ENCODE data around the gene TLX1.
"Not testable (repeated sequence)": the region's sequence is repeated elsewhere in the genome, so short reads cannot be mapped to it uniquely, and the experiment has no call there.

TLX1 gene

DNA sequence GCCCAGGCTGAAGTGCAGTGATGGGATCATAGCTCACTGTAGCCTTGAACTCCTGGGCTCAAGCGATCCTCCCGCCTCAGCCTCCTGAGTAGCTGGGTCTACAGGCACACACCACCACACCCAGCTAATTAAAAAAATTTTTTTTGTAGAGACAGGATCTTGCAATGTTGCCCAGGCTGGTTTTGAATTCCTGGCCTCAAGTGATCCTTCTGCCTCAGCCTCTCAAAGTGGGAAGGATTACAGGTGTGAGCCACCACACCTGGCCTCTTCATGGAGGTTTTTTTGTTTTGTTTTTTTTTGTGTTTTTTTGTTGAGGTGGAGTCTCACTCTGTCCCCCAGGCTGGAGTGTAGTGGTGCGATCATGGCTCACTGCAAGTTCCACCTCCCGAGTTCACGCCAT lies 23.4 kb downstream of the TLX1 start:
- DNase-seq: not testable (repeated sequence)

- DNase-seq: no peak
Measured at GRCh38 chr10:101155896-101156295, 24.8 kb downstream of the TLX1 start.

DNA sequence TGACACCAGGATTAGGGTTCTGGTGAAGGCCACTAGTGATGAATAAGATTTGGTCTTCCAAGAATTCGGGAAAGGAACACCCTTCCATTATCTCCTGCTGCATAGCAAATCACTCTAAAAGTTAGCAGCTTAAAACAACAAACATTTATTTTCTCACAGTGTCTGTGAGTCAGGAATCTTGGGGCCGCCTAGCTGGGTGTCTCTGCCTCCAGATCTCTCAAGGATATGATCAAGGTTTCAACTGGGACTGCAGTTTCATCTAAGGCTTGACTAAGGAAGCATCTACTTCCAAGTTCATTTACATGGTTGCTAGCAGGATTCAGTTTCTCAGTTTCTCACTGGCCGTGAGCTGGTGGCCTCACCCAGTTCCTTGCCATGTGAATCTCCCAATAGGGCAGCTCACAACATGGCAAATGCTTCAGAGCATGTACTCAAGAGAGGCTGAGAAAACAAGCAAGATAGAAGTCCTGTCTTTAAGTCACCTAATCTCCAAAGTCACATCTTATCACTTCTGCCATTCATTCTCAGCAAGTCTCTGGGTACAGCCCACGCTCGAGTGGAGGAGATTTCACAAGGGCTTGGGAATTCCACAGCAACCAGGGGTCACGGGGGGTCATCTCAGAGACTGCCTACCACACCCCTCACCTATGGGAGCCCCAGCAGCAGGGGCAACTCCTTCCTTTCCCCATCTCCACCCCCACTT lies 26.8 kb downstream of the TLX1 start:
- DNase-seq: no peak

DNA sequence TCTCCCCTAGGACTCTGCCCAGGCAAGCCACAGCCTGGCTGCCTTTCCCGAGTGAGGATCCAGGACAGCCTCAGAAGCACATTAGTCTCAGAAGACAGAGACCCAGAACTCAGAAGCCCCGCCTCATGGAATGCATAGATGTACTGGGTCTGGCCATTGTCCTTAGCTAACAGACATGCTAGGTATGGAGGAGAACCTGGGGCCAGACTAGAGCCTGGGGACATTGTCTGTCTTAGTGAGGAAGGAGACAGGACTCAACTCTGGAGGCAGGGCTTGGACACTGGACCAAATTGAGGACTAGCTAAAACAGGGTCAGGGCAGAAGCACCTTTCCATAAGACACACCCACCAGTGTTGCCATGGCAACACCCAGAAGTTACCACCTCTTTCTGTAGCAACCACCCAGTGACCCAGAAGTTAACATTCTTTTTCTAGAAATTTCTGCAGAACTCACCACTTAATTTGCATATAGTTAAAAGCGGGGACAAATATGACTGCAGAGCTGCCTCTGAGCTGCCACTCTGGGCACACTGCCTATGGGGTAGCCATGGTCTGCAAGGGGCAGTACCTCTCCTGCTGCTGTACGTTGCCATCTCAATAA lies 27.5 kb downstream of the TLX1 start:
- DNase-seq: no peak

GRCh38 chr10:101161494-101162299 lies 30.6 kb downstream of the TLX1 start:
- peak; percentile 64 for DNase-seq

DNA sequence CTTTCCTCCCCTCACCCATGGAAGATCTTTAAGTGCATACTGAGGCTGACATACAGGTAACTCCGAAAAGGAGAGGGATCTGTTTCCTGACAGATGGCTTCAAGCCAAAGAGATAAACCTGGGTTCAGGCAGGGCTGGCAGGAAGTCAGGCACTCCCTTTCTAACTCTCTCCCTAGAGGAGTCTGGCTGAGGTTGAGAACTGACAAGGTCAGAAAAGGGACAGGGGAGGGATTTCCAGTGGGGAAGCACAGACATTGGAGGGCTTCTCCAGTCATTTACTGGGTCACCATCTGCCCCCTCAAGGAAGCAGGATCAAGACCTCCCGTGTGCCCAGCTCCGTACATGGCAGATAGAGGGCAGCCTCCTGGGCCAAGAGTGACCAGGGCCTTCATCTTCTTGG lies 31.6 kb downstream of the TLX1 start:
- DNase-seq: no peak

- DNase-seq: no peak
Measured at GRCh38 chr10:101164020-101164419, 32.9 kb downstream of the TLX1 start.

GRCh38 chr10:101165736-101166135 lies 34.6 kb downstream of the TLX1 start:
- no peak for DNase-seq

- no peak for DNase-seq
Measured at GRCh38 chr10:101166430-101166829, 35.3 kb downstream of the TLX1 start.

DNA sequence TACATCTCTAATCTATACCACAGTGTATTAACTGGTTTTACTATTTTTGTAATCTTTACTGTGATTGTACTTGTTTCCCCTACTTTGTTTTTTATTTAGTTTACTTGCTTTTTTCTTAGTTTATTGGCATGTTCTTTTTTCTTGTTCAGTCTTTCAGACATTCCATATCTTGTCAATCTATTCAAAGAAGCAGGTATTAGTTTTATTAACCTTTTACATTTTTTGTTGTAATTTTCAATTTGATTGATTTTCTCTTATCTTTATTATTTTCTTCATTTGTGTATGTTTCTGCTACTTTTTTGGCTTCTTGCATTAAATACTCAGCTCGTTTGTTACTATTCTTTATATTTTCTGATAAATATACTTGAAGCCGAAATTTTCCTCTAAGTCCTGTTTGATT lies 41.6 kb downstream of the TLX1 start:
- DNase-seq: no peak

- DNase-seq: no peak
Measured at GRCh38 chr10:101174319-101174718, 43.2 kb downstream of the TLX1 start.

- no peak for DNase-seq
Measured at GRCh38 chr10:101176577-101176976, 45.5 kb downstream of the TLX1 start.

- no peak for DNase-seq
Measured at GRCh38 chr10:101182936-101183335, 51.8 kb downstream of the TLX1 start.

DNA sequence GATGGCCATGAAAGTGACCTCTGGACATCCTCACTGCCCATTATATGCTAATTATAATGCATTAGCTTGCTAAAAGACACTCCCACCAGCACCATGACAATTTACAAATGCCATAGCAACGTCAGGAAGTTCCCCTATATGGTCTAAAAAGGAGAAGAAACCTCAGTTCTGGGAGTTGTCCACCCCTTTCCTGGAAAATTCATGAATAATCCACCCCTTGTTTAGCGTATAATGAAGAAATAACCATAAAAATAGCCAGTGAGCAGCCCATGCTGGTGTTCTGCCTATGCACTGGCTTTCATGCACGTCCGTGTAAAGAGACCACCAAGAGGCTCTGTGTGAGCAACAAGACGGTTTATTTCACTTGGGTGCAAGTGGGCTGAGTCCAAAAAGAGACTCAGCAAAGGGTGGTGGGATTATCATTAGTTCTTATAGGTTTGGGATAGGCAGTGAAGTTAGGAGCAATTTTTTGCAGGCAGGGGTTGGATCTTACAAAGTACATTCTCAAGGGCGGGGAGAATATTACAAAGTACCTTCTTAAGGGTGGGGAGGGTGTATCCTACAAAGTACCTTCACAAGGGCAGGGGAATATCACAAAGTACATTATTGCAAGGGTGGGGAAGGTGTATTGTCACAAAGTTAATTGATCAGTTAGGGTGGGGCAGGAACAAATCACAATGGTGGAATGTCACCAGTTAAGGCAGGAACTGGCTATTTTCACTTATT lies 52.5 kb downstream of the TLX1 start:
- DNase-seq: no peak

All from central memory CD4-positive, alpha-beta T cell (primary cell).